Endothelial cell of umbilical vein (primary cell): ENCODE measurements around the gene DAP. TPM values are rescaled to one million over a fixed set of nuclear protein-coding genes. Genes with fewer than 3 reads are reported as not detected.

Experiments
- BruUV-seq: library from RNA; stranded (reverse); fragments of 400-500 nt; replicated peaks from 2 replicates; lab custom pipeline; 2021; lab: Mats Ljungman, UMichigan
- CTCF ChIA-PET: fragments of 300-600, 350-600 bp; sonication (Branson Sonifier 250); formaldehyde crosslinking; loops from one replicate; lab custom pipeline; 2021; ENCODE audit warnings: antibody characterized with exemption, inconsistent platforms; lab: Charles Lee
- POLR2A ChIA-PET: fragments of 300-600, 350-600 bp; sonication (Branson Sonifier 250); formaldehyde crosslinking; loops from one replicate; lab custom pipeline; 2021; ENCODE audit warnings: antibody characterized with exemption, inconsistent platforms; lab: Charles Lee
- DNase-seq: peaks from one replicate; pipeline ENCODE4 v3.0.0-alpha.2; 2011; ENCODE audit warnings: low read depth, low spot score
- FAIRE-seq: peaks from 2 replicates; lab custom pipeline; 2011; peaks lifted over from hg19 to GRCh38; lab: Jason Lieb, UNC
- H2AFZ ChIP-seq: 2 replicates; pipeline ENCODE4 v1.6.0; 2012; ENCODE audit warnings: low read depth, low read length, control low read depth, inconsistent platforms
- H3K27ac ChIP-seq: 2 replicates; pipeline ENCODE4 v1.5.1; 2011; ENCODE audit warnings: low read depth, mild to moderate bottlenecking, control low read depth, low read length, moderate library complexity; ENCODE audit not compliant: insufficient read depth
- H3K27me3 ChIP-seq, 2 experiments: 2 replicates each; pipeline versions ENCODE4 v1.6.0 to v1.6.1; 2011; ENCODE audit warnings: low read length in 2 of 2, mixed read lengths in 1 of 2; ENCODE audit not compliant: control insufficient read depth in 2 of 2, insufficient read depth in 2 of 2
- H3K36me3 ChIP-seq, 2 experiments: 2 replicates in 1 of 2; 3 replicates in 1 of 2; pipeline ENCODE4 v1.5.1; 2011; ENCODE audit warnings: low read length in 2 of 2, mild to moderate bottlenecking in 1 of 2, moderate library complexity in 1 of 2; ENCODE audit not compliant: control insufficient read depth in 2 of 2, insufficient read depth in 2 of 2; ENCODE audit errors: extremely low read depth in 1 of 2
- H3K4me1 ChIP-seq: 3 replicates; pipeline ENCODE4 v1.5.1; 2011; ENCODE audit warnings: mild to moderate bottlenecking, low read length; ENCODE audit not compliant: control insufficient read depth, insufficient read depth; ENCODE audit errors: extremely low read depth
- H3K4me2 ChIP-seq: 2 replicates; pipeline ENCODE4 v1.6.1; 2011; ENCODE audit warnings: low read length, control low read depth, mixed read lengths; ENCODE audit not compliant: insufficient read depth
- H3K4me3 ChIP-seq, 3 experiments: fragments of 200-600 bp in 1 of 3; sonication (generic), shearing (Covaris generic) in 1 of 3; replicated peaks in 1 of 3; 2 replicates each; pipeline ENCODE4 v1.5.1; 2011 to 2016; ENCODE audit warnings: control low read depth in 3 of 3, low read length in 3 of 3, mild to moderate bottlenecking in 2 of 3, inconsistent platforms in 1 of 3, low read depth in 1 of 3, moderate library complexity in 1 of 3; ENCODE audit not compliant: insufficient read depth in 1 of 3
- H3K79me2 ChIP-seq: 2 replicates; pipeline ENCODE4 v1.6.0; 2012; ENCODE audit warnings: low read length, inconsistent platforms; ENCODE audit not compliant: control insufficient read depth, insufficient read depth
- H3K9ac ChIP-seq: replicated peaks from 2 replicates; pipeline ENCODE3; 2011; ENCODE audit warnings: low read length, control low read depth; ENCODE audit not compliant: insufficient read depth; ENCODE audit errors: extremely low read depth
- H3K9me1 ChIP-seq: replicated peaks from 3 replicates; pipeline ENCODE4 v1.6.0; 2011; ENCODE audit warnings: mild to moderate bottlenecking, low read length; ENCODE audit not compliant: control insufficient read depth, insufficient read depth; ENCODE audit errors: extremely low read depth
- H3K9me3 ChIP-seq: replicated peaks from 2 replicates; pipeline ENCODE4 v1.5.1; 2012; ENCODE audit warnings: low read length, inconsistent platforms; ENCODE audit not compliant: control insufficient read depth, insufficient read depth
- H4K20me1 ChIP-seq: replicated peaks from 2 replicates; pipeline ENCODE3; 2011; ENCODE audit warnings: mild to moderate bottlenecking, low read length; ENCODE audit not compliant: control insufficient read depth, insufficient read depth; ENCODE audit errors: extremely low read depth
- CTCF ChIP-seq, 2 donors: IDR thresholded peaks; 1 replicate in 1 of 2; 2 replicates in 1 of 2; pipeline ENCODE4 v1.5.1; 2011; ENCODE audit warnings: low read length in 2 of 2, mild to moderate bottlenecking in 2 of 2, moderate library complexity in 2 of 2, control low read depth in 1 of 2, inconsistent platforms in 1 of 2, low read depth in 1 of 2; ENCODE audit not compliant: insufficient read depth in 1 of 2; ENCODE audit errors: extremely low read depth in 1 of 2
- EZH2 ChIP-seq: IDR thresholded peaks from 2 replicates; pipeline ENCODE4 v1.6.1; 2012; ENCODE audit warnings: borderline replicate concordance, low read depth, mild to moderate bottlenecking, moderate library complexity, low read length, inconsistent platforms; ENCODE audit not compliant: severe bottlenecking
- FOS ChIP-seq: IDR thresholded peaks from 2 replicates; pipeline ENCODE4 v1.6.1; 2011; ENCODE audit warnings: mild to moderate bottlenecking, low read length, moderate library complexity, borderline replicate concordance; ENCODE audit not compliant: insufficient read depth
- GATA2 ChIP-seq: IDR thresholded peaks from 2 replicates; pipeline ENCODE4 v1.7.0; 2011; ENCODE audit warnings: low read depth, mild to moderate bottlenecking, moderate library complexity, mixed read lengths, low read length; ENCODE audit not compliant: insufficient read length, insufficient read depth
- JUN ChIP-seq: IDR thresholded peaks from 2 replicates; pipeline ENCODE4 v1.6.1; 2011; ENCODE audit warnings: borderline replicate concordance, low read depth; ENCODE audit not compliant: insufficient read length, insufficient read depth
- MAX ChIP-seq: IDR thresholded peaks from 2 replicates; pipeline ENCODE4 v1.6.1; 2011; ENCODE audit not compliant: insufficient read depth, insufficient read length
- MYC ChIP-seq: IDR thresholded peaks from one replicate; pipeline ENCODE4 v1.6.1; 2011; ENCODE audit warnings: mild to moderate bottlenecking, low read depth, low read length
- POLR2A ChIP-seq: IDR thresholded peaks from 2 replicates; pipeline ENCODE4 v1.6.1; 2012; ENCODE audit warnings: low read depth, mild to moderate bottlenecking, control low read depth, low read length
- POLR2AphosphoS5 ChIP-seq: IDR thresholded peaks from 2 replicates; pipeline ENCODE4 v1.6.1; 2012; ENCODE audit warnings: low read depth, mild to moderate bottlenecking, control low read depth, low read length, moderate library complexity; ENCODE audit not compliant: insufficient read depth
- dilution Hi-C: fragments of 300-500 bp; cut with MboI; formaldehyde crosslinking; loops from one replicate; pipeline ENCODE4 v1.15.0; 2019; ENCODE audit warnings: low sequenced_read_pairs; ENCODE audit not compliant: extremely low pct_ligation_motif_present
- intact Hi-C: fragments of 100-400 bp; cut with micrococcal nuclease; formaldehyde crosslinking; loops from one replicate; pipeline ENCODE4 v1.10.0; 2022
- polyA plus RNA-seq, 4 experiments: library from polyadenylated mRNA; depleted of rRNA in 3 of 4; stranded (reverse) in 3 of 4; unstranded in 1 of 4; fragments of >200 nt; gene quantifications; 2 replicates each; pipeline versions ENCODE4 v1.2.1 to v1.2.3, GENCODE V29; 2011 to 2012; ENCODE audit warnings: missing spikeins in 1 of 4
- total RNA-seq: library from RNA; stranded (reverse); gene quantifications from 2 replicates; pipeline ENCODE4 v1.2.3, GENCODE V29; 2021

DAP gene
- total and polyA plus RNA-seq, 2 donors (not counting 3 experiments of a cell fraction or from before 2014, with no cell fraction given) = 79.8 to 188 TPM

- no peak overlapping the region for H3K27ac ChIP-seq
- BruUV-seq = no TSS peak
Observed at GRCh38 chr5:10663489-10664179, 97.4 kb downstream of the DAP start.

More at GRCh38 chr5:10663489-10664179, 97.4 kb downstream of the DAP start:
- Histone ChIP-seq H3K36me3 (no peaks in the 10 kb centered on the region), H3K9me3 (no peaks in the 10 kb centered on the region), H3K4me3 (no peak overlapping the region), H4K20me1 (no peaks in the 10 kb centered on the region), H3K4me1 (no peaks in the 10 kb centered on the region), H3K79me2 (no peaks in the 10 kb centered on the region), H3K4me2 (no peak overlapping the region), H3K27me3 (no peaks in the 10 kb centered on the region), H3K9me1 (no peaks in the 10 kb centered on the region), H2AFZ (no peak overlapping the region), H3K9ac (no peak overlapping the region)
- dilution Hi-C loops = no loop called here
- POLR2A ChIA-PET = no interaction called here
- CTCF ChIA-PET = no interaction called here
- DNase-seq (no peak), FAIRE-seq (no peak)
- intact Hi-C loops = no loop called here
- no peak for TF ChIP-seq GATA2
- no peak for TF ChIP-seq FOS
- TF ChIP-seq POLR2AphosphoS5 = no peak
- TF ChIP-seq JUN = no peak
- no peak for TF ChIP-seq CTCF (IDR thresholded peaks at IDR 0.05; ENCODE audit: extremely low read depth in 1 of 2, insufficient read depth in 1 of 2, low read depth in 1 of 2, low read length in 2 of 2)
- no peak for TF ChIP-seq MYC
- TF ChIP-seq POLR2A = no peak
- no peak for TF ChIP-seq MAX
- no peak for TF ChIP-seq EZH2
